Chondrocyte (in vitro differentiated cells): Measurements from ENCODE around the gene CUBN. TPM values are rescaled to one million over a fixed set of nuclear protein-coding genes. Genes with fewer than 3 reads are reported as not detected.

Experiments used
- DNase-seq: peaks from one replicate; pipeline ENCODE4 v3.0.0; 2021; ENCODE audit warnings: mixed read lengths, low spot score
- H3K27ac Mint-ChIP-seq: one replicate; pipeline ENCODE4 v1.8.0; 2021; ENCODE audit warnings: mild to moderate bottlenecking, moderate library complexity, mixed read lengths; ENCODE audit not compliant: unreplicated experiment
- H3K27me3 Mint-ChIP-seq: 2 replicates; pipeline ENCODE4 v1.8.0; 2021; ENCODE audit warnings: low read depth, mixed read lengths
- H3K36me3 Mint-ChIP-seq: 2 replicates; pipeline ENCODE4 v1.8.0; 2021; ENCODE audit warnings: low read depth, mixed read lengths
- H3K4me1 Mint-ChIP-seq: 2 replicates; pipeline ENCODE4 v1.8.0; 2021; ENCODE audit warnings: low read depth, mild to moderate bottlenecking, mixed read lengths
- H3K4me3 Mint-ChIP-seq: one replicate; pipeline ENCODE4 v1.8.0; 2021; ENCODE audit warnings: mild to moderate bottlenecking, moderate library complexity, mixed read lengths; ENCODE audit not compliant: unreplicated experiment
- H3K9me3 Mint-ChIP-seq: 2 replicates; pipeline ENCODE4 v1.8.0; 2021; ENCODE audit warnings: low read depth, mixed read lengths
- long read RNA-seq: library from polyadenylated mRNA; stranded (forward); transcript quantifications from one replicate; pipeline ENCODE4 v2.0.0, GENCODE V29; 2021
- total RNA-seq: library from RNA; stranded (reverse); gene quantifications from 3 replicates; pipeline ENCODE4 v1.2.1, GENCODE V29; 2021
- TF ChIP-seq, protein P1 (sequence below): fragments of 200-600 bp; sonication (generic); IDR thresholded peaks from 2 replicates; pipeline ENCODE4 v1.5.0; 2021; ENCODE audit warnings: antibody characterized with exemption, mild to moderate bottlenecking, moderate library complexity

Gene CUBN
- 0.89 to 1.0 TPM (median 0.92 TPM) in 3 replicates for total RNA-seq
- long read RNA-seq, partial matches to known transcripts: 1 of 1 reads
- long read RNA-seq, other reads (novel, unspliced or antisense): 0 of 1 reads

GRCh38 chr10:17129741-17130140 is at the start of gene CUBN:
Gene CUBN (minus strand): TSS chr10:17129811. CDS start chr10:17129765, 46 bp downstream.
- no peak within 1 kb of the TSS for H3K4me3 Mint-ChIP-seq
- no peaks in the 10 kb centered on the region for H3K36me3 Mint-ChIP-seq
- H3K27me3 Mint-ChIP-seq: no peaks in the 10 kb centered on the region
- TF ChIP-seq, protein P1, sequence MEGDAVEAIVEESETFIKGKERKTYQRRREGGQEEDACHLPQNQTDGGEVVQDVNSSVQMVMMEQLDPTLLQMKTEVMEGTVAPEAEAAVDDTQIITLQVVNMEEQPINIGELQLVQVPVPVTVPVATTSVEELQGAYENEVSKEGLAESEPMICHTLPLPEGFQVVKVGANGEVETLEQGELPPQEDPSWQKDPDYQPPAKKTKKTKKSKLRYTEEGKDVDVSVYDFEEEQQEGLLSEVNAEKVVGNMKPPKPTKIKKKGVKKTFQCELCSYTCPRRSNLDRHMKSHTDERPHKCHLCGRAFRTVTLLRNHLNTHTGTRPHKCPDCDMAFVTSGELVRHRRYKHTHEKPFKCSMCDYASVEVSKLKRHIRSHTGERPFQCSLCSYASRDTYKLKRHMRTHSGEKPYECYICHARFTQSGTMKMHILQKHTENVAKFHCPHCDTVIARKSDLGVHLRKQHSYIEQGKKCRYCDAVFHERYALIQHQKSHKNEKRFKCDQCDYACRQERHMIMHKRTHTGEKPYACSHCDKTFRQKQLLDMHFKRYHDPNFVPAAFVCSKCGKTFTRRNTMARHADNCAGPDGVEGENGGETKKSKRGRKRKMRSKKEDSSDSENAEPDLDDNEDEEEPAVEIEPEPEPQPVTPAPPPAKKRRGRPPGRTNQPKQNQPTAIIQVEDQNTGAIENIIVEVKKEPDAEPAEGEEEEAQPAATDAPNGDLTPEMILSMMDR: no peak
- DNase-seq: no peak
- H3K4me1 Mint-ChIP-seq: peaks cover 4% of the 10 kb centered on the region
- no peaks in the 10 kb centered on the region for H3K9me3 Mint-ChIP-seq
- H3K27ac Mint-ChIP-seq: no peak within 1 kb of the TSS

DNA sequence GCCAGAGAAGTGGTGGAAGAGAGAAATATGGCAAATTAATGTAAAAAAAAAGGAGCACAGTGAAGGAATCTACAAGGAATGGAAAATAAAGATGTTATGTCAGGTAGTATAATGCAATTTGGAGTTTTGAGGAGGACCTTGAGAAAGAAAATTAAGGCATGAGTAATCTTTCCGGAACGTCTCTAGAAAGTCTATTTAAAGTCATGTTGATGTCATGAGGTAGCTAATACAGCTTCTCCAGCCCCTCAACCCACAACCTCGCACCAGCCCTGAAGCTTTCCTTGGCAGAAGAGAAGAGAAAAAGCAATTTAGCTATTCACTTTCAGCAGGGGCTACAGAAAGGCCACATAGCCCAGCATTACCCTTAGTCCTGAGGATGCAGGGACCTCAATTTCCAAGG is 49.4 kb upstream of the CUBN start:
- TF ChIP-seq, protein P1: no peak
- Mint-ChIP-seq H3K27ac (peak overlapping the region; percentile 42), H3K27me3 (no peaks in the 10 kb centered on the region), H3K36me3 (no peaks in the 10 kb centered on the region), H3K9me3 (no peaks in the 10 kb centered on the region), H3K4me1 (peaks cover 27% of the 10 kb centered on the region), H3K4me3 (no peak overlapping the region)
- no peak for DNase-seq

- Mint-ChIP-seq H3K27me3 (no peaks in the 10 kb centered on the region), H3K9me3 (no peaks in the 10 kb centered on the region), H3K36me3 (no peaks in the 10 kb centered on the region), H3K27ac (no peak overlapping the region), H3K4me3 (no peak overlapping the region), H3K4me1 (peaks cover 27% of the 10 kb centered on the region)
- TF ChIP-seq, protein P1: peak; percentile 13
- no peak for DNase-seq
Measured at GRCh38 chr10:17178006-17178405, 48.4 kb upstream of the CUBN start.

- no peaks in the 10 kb centered on the region for H3K36me3 Mint-ChIP-seq
- no peak overlapping the region for H3K4me3 Mint-ChIP-seq
- no peaks in the 10 kb centered on the region for H3K27me3 Mint-ChIP-seq
- no peaks in the 10 kb centered on the region for H3K9me3 Mint-ChIP-seq
- H3K27ac Mint-ChIP-seq: no peak overlapping the region
- TF ChIP-seq, protein P1: no peak
- DNase-seq: no peak
- H3K4me1 Mint-ChIP-seq: peaks cover 27% of the 10 kb centered on the region
Measured at GRCh38 chr10:17177014-17177413, 47.4 kb upstream of the CUBN start.

GRCh38 chr10:17176091-17176490 is 46.5 kb upstream of the CUBN start:
- Mint-ChIP-seq H3K27me3 (no peaks in the 10 kb centered on the region), H3K9me3 (no peaks in the 10 kb centered on the region), H3K27ac (no peak overlapping the region), H3K4me1 (peaks cover 27% of the 10 kb centered on the region), H3K36me3 (peaks cover 2% of the 10 kb centered on the region), H3K4me3 (no peak overlapping the region)
- TF ChIP-seq, protein P1: no peak
- DNase-seq: no peak
